GM12878 (cell line): ENCODE results near the gene MAST4. TPM values are rescaled to one million over a fixed set of nuclear protein-coding genes. Genes with fewer than 3 reads are reported as not detected.

Experiments used
- ATAC-seq: fragments of 200-7000 bp; cut with Tn5 transposase; 3 replicates; pipeline ENCODE4 v1.9.1; 2020; ENCODE audit warnings: mild to moderate bottlenecking, moderate library complexity
- BruUV-seq: library from RNA; stranded (reverse); fragments of 400-500 nt; replicated peaks from 2 replicates; lab custom pipeline; 2021; lab: Mats Ljungman, UMichigan
- CTCF ChIA-PET: fragments of 300-600 bp; sonication (Branson Sonifier 250); formaldehyde crosslinking; extraction: SDS; loops from one replicate; lab custom pipeline; 2021; ENCODE audit warnings: inconsistent platforms; lab: Yijun Ruan, JAX
- POLR2A ChIA-PET: fragments of 350-600 bp; formaldehyde crosslinking; extraction: SDS; loops from one replicate; lab custom pipeline; 2021; ENCODE audit warnings: inconsistent platforms; lab: Charles Lee
- RAD21 ChIA-PET: fragments of 300-600 bp; sonication (Branson Sonifier 250); formaldehyde crosslinking; loops from one replicate; lab custom pipeline; 2023; ENCODE audit warnings: antibody characterized with exemption; ENCODE audit not compliant: unreplicated experiment; lab: Charles Lee
- SMC1A ChIA-PET: fragments of 300-600 bp; sonication (Branson Sonifier 250); formaldehyde crosslinking; loops from one replicate; lab custom pipeline; 2023; ENCODE audit not compliant: unreplicated experiment, uncharacterized antibody; lab: Charles Lee
- DNase-seq: peaks from one replicate; pipeline ENCODE4 v3.0.0-alpha.2; 2011; ENCODE audit warnings: low read depth, low spot score
- FAIRE-seq: peaks from 3 replicates; lab custom pipeline; 2011; peaks lifted over from hg19 to GRCh38; lab: Jason Lieb, UNC
- H2AFZ ChIP-seq: 2 replicates; pipeline ENCODE4 v1.6.0; 2011; ENCODE audit warnings: low read depth, low read length, control low read depth; ENCODE audit not compliant: control insufficient read depth
- H3K27ac ChIP-seq: 2 replicates; pipeline ENCODE4 v1.5.1; 2011; ENCODE audit warnings: control low read depth; ENCODE audit not compliant: control insufficient read depth, insufficient read depth
- H3K27me3 ChIP-seq, 2 experiments: replicated peaks in 1 of 2; 2 replicates each; pipeline versions ENCODE4 v1.6.0 to v1.6.1; 2011; ENCODE audit warnings: low read length in 1 of 2; ENCODE audit not compliant: control insufficient read depth in 2 of 2, insufficient read depth in 2 of 2
- H3K36me3 ChIP-seq, 2 experiments: 2 replicates each; pipeline ENCODE4 v1.5.1; 2011; ENCODE audit warnings: low read length in 1 of 2; ENCODE audit not compliant: control insufficient read depth in 2 of 2, insufficient read depth in 2 of 2
- H3K4me1 ChIP-seq: 2 replicates; pipeline ENCODE4 v1.6.1; 2011; ENCODE audit warnings: mild to moderate bottlenecking, low read length, moderate library complexity, mixed read lengths; ENCODE audit not compliant: control insufficient read depth, insufficient read depth
- H3K4me2 ChIP-seq: 2 replicates; pipeline ENCODE4 v1.6.0; 2011; ENCODE audit warnings: control low read depth; ENCODE audit not compliant: control insufficient read depth, insufficient read depth
- H3K4me3 ChIP-seq: fragments of 200-600 bp; sonication (generic); 2 replicates; pipeline ENCODE4 v1.5.1; 2016
- H3K79me2 ChIP-seq: 2 replicates; pipeline ENCODE4 v1.6.0; 2011; ENCODE audit warnings: low read length; ENCODE audit not compliant: control insufficient read depth, insufficient read depth
- H3K9ac ChIP-seq: 2 replicates; pipeline ENCODE4 v1.8.0; 2011; ENCODE audit warnings: low read length, control low read depth, mixed read lengths; ENCODE audit not compliant: control insufficient read depth, insufficient read depth
- H3K9me3 ChIP-seq: replicated peaks from 3 replicates; pipeline ENCODE4 v1.5.1; 2011; ENCODE audit warnings: mild to moderate bottlenecking, low read length; ENCODE audit not compliant: control insufficient read depth, insufficient read depth
- H4K20me1 ChIP-seq: 2 replicates; pipeline ENCODE4 v1.6.0; 2011; ENCODE audit not compliant: control insufficient read depth, insufficient read depth
- CBFB ChIP-seq: IDR thresholded peaks from 2 replicates; pipeline ENCODE4 v1.6.1; 2016; ENCODE audit warnings: antibody characterized with exemption, low read depth
- CHD4 ChIP-seq: fragments of 200-600 bp; sonication (generic); IDR thresholded peaks from 2 replicates; pipeline ENCODE4 v1.6.1; 2016; ENCODE audit warnings: mild to moderate bottlenecking
- EGR1 ChIP-seq, 2 experiments: IDR thresholded peaks; 1 replicate in 1 of 2; 2 replicates in 1 of 2; pipeline ENCODE4 v1.6.1; 2011 to 2012; ENCODE audit warnings: low read depth in 2 of 2, low read length in 2 of 2, borderline replicate concordance in 1 of 2, mild to moderate bottlenecking in 1 of 2, moderate library complexity in 1 of 2
- IRF3 ChIP-seq: fragments of 450-650 bp; IDR thresholded peaks from 2 replicates; pipeline ENCODE4 v1.6.1; 2014; ENCODE audit warnings: mild to moderate bottlenecking
- MAX ChIP-seq: IDR thresholded peaks from 2 replicates; pipeline ENCODE4 v1.6.1; 2012; ENCODE audit warnings: low read depth, low read length, improper control_type of control experiment
- MYC ChIP-seq: IDR thresholded peaks from 2 replicates; pipeline ENCODE4 v1.6.1; 2011; ENCODE audit warnings: mild to moderate bottlenecking, low read length, moderate library complexity, inconsistent platforms; ENCODE audit not compliant: insufficient read depth, insufficient replicate concordance, insufficient read length, severe bottlenecking
- NFXL1 ChIP-seq: fragments of 450-650 bp; IDR thresholded peaks from 2 replicates; pipeline ENCODE4 v1.6.1; 2017; ENCODE audit warnings: antibody characterized with exemption, mild to moderate bottlenecking, borderline replicate concordance
- NFYA ChIP-seq: IDR thresholded peaks from 2 replicates; pipeline ENCODE4 v1.6.1; 2011; ENCODE audit warnings: low read depth, mild to moderate bottlenecking, low read length, improper control_type of control experiment, borderline replicate concordance
- NFYB ChIP-seq: IDR thresholded peaks from 2 replicates; pipeline ENCODE4 v1.6.1; 2011; ENCODE audit warnings: low read depth, mild to moderate bottlenecking, low read length, improper control_type of control experiment, moderate library complexity; ENCODE audit not compliant: insufficient read depth
- NR2C1 ChIP-seq: fragments of 450-650 bp; IDR thresholded peaks from 2 replicates; pipeline ENCODE4 v1.6.1; 2017; ENCODE audit warnings: antibody characterized with exemption, mild to moderate bottlenecking, moderate library complexity
- PAX5 ChIP-seq: IDR thresholded peaks from 2 replicates; pipeline ENCODE4 v1.6.1; 2011; ENCODE audit warnings: low read depth, low read length, borderline replicate concordance
- RAD51 ChIP-seq: fragments of 450-650 bp; IDR thresholded peaks from 2 replicates; pipeline ENCODE4 v1.6.1; 2016; ENCODE audit warnings: moderate library complexity, mild to moderate bottlenecking, inconsistent platforms
- RCOR1 ChIP-seq: conservative IDR thresholded peaks from 2 replicates; pipeline ENCODE4 v1.6.1; 2012; ENCODE audit warnings: low read depth, low read length, improper control_type of control experiment
- WRNIP1 ChIP-seq: IDR thresholded peaks from 2 replicates; pipeline ENCODE4 v1.6.1; 2011; ENCODE audit warnings: low read depth, low read length, improper control_type of control experiment, borderline replicate concordance
- YBX1 ChIP-seq: fragments of 450-650 bp; IDR thresholded peaks from 2 replicates; pipeline ENCODE4 v1.6.1; 2016; ENCODE audit warnings: antibody characterized with exemption
- WGBS: methylation state at CpG from one replicate; pipeline ENCODE4 v1.1.6; 2016; ENCODE audit warnings: low lambda C conversion rate; ENCODE audit not compliant: insufficient replicate concordance, insufficient coverage; ENCODE audit errors: missing lambda C conversion rate; 5-methylcytosine and 5-hydroxymethylcytosine counted together
- in situ Hi-C: fragments of 300-500 bp; cut with MboI; formaldehyde crosslinking; loops from 9 replicates; pipeline ENCODE4 v1.14.3; 2018; ENCODE audit warnings: mixed read lengths
- intact Hi-C: fragments of 100-400 bp; cut with micrococcal nuclease; formaldehyde crosslinking; loops from one replicate; pipeline ENCODE4 v1.14.2; 2022; ENCODE audit not compliant: unreplicated experiment
- polyA plus RNA-seq, 11 experiments: library from polyadenylated mRNA; depleted of rRNA in 4 of 11; unstranded in 6 of 11; stranded (reverse) in 5 of 11; fragments of >200 nt; fragmentation: Nextera tagmentation in 4 of 11; fragmentation: Illumina TruSeq in 1 of 11; extraction: Ambion mirVana in 4 of 11; extraction: Trizol in 1 of 11; gene quantifications; 1 replicate in 1 of 11; 2 replicates in 10 of 11; pipeline versions ENCODE4 v1.2.1 to v1.2.3, GENCODE V29; 2011 to 2016; ENCODE audit warnings: inconsistent platforms in 2 of 11, missing spikeins in 2 of 11, low read depth in 1 of 11
- total RNA-seq, 4 experiments: library from RNA; depleted of rRNA in 3 of 4; stranded (reverse); fragments of >200 nt in 3 of 4; fragmentation: Illumina TruSeq in 1 of 4; extraction: Trizol in 1 of 4; gene quantifications; 2 replicates each; pipeline versions ENCODE4 v1.2.1 to v1.2.3, GENCODE V29; 2013 to 2021

The MAST4 gene
- total and polyA plus RNA-seq, 10 of the 15 experiments (the other 5 are each of a cell fraction or from before 2014, with no cell fraction given): 0.02 to 1.6 (median 0.29) TPM; not detected in 1

GRCh38 chr5:67082941-67083340, 486.7 kb downstream of the MAST4 start:
- Histone ChIP-seq H2AFZ (no peak overlapping the region), H3K79me2 (no peaks in the 10 kb centered on the region), H3K4me1 (no peaks in the 10 kb centered on the region), H3K27me3 (peaks cover 0 to 2% of the 10 kb centered on the region in 2 experiments; a peak in 1 of 4 replicates), H3K9me3 (no peaks in the 10 kb centered on the region), H3K4me2 (no peak overlapping the region), H4K20me1 (no peaks in the 10 kb centered on the region), H3K4me3 (no peak overlapping the region), H3K9ac (no peak overlapping the region), H3K27ac (no peak overlapping the region), H3K36me3 (no peaks in the 10 kb centered on the region)
- no peak for ATAC-seq
- RAD21 ChIA-PET: no interaction called here
- SMC1A ChIA-PET: interaction anchor here (0.6 kb wide), 1 partner anchor 1372 kb away, joined by 4 read pairs; no protein-coding TSS in a partner anchor
- in situ Hi-C loops: no loop called here
- WGBS: 45% methylated on average over 1 of the region's 1 CpG
- intact Hi-C loops: no loop called here
- BruUV-seq: no TSS peak
- no peak for DNase-seq
- CTCF ChIA-PET: no interaction called here
- no peak for FAIRE-seq
- POLR2A ChIA-PET: no interaction called here
- TF ChIP-seq MYC (no peak), MAX (no peak), RAD51 (no peak), NR2C1 (no peak), CBFB (no peak), RCOR1 (no peak), NFYB (no peak), EGR1 (IDR thresholded peaks at IDR 0.05; ENCODE audit: borderline replicate concordance in 1 of 2, low read depth in 2 of 2, low read length in 2 of 2) (no peak), PAX5 (no peak), NFXL1 (no peak), WRNIP1 (no peak), NFYA (no peak), CHD4 (no peak), YBX1 (no peak), IRF3 (no peak)
